Measurements from ENCODE around the gene JMJD7.

DNA sequence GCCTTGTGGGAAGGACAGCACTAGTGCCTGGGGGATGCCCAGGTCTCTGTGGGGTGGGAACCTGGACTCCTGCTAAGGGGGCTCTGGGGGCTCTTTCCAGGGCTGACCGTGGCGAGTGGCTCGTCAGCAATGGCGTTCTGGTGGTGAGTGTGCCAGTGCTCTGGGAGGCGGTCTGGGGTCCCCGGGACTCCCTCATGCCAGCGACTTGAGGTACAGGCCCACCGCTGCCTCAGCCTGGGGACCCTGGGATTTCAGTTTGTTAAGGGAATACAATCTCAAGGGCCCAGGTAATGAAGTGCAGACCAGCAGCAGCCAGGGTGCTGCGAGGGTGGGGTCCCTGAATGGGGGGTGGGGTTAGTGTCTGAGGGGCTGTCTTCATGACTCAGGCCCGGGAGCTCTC lies 13.2 kb downstream of the JMJD7 start:
- TF ChIP-seq, protein P1, sequence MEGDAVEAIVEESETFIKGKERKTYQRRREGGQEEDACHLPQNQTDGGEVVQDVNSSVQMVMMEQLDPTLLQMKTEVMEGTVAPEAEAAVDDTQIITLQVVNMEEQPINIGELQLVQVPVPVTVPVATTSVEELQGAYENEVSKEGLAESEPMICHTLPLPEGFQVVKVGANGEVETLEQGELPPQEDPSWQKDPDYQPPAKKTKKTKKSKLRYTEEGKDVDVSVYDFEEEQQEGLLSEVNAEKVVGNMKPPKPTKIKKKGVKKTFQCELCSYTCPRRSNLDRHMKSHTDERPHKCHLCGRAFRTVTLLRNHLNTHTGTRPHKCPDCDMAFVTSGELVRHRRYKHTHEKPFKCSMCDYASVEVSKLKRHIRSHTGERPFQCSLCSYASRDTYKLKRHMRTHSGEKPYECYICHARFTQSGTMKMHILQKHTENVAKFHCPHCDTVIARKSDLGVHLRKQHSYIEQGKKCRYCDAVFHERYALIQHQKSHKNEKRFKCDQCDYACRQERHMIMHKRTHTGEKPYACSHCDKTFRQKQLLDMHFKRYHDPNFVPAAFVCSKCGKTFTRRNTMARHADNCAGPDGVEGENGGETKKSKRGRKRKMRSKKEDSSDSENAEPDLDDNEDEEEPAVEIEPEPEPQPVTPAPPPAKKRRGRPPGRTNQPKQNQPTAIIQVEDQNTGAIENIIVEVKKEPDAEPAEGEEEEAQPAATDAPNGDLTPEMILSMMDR (IDR thresholded peaks at IDR 0.05): no peak
- no peak for TF ChIP-seq EZH2 (IDR thresholded peaks at IDR 0.05; ENCODE audit: borderline replicate concordance, insufficient read depth, low read depth, low read length, poor library complexity, severe bottlenecking)

Data from B cell (primary cell).